ENCODE data around the gene MYO3A. TPM values are rescaled to one million over a fixed set of nuclear protein-coding genes. Genes with fewer than 3 reads are reported as not detected.

Gene MYO3A
- total and polyA plus RNA-seq, 2 donors from 2014 or later: 1.9 to 3.1 TPM

- intact Hi-C loops (cut with DNase I): no loop called here
- FAIRE-seq: no peak
- TF ChIP-seq, protein P1, sequence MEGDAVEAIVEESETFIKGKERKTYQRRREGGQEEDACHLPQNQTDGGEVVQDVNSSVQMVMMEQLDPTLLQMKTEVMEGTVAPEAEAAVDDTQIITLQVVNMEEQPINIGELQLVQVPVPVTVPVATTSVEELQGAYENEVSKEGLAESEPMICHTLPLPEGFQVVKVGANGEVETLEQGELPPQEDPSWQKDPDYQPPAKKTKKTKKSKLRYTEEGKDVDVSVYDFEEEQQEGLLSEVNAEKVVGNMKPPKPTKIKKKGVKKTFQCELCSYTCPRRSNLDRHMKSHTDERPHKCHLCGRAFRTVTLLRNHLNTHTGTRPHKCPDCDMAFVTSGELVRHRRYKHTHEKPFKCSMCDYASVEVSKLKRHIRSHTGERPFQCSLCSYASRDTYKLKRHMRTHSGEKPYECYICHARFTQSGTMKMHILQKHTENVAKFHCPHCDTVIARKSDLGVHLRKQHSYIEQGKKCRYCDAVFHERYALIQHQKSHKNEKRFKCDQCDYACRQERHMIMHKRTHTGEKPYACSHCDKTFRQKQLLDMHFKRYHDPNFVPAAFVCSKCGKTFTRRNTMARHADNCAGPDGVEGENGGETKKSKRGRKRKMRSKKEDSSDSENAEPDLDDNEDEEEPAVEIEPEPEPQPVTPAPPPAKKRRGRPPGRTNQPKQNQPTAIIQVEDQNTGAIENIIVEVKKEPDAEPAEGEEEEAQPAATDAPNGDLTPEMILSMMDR (IDR thresholded peaks at IDR 0.05; ENCODE audit: borderline replicate concordance, extremely low read depth, insufficient read depth): no peak
These were observed 304.3 kb downstream of the MYO3A start for GRCh38 chr10:26238378-26238777.

DNA sequence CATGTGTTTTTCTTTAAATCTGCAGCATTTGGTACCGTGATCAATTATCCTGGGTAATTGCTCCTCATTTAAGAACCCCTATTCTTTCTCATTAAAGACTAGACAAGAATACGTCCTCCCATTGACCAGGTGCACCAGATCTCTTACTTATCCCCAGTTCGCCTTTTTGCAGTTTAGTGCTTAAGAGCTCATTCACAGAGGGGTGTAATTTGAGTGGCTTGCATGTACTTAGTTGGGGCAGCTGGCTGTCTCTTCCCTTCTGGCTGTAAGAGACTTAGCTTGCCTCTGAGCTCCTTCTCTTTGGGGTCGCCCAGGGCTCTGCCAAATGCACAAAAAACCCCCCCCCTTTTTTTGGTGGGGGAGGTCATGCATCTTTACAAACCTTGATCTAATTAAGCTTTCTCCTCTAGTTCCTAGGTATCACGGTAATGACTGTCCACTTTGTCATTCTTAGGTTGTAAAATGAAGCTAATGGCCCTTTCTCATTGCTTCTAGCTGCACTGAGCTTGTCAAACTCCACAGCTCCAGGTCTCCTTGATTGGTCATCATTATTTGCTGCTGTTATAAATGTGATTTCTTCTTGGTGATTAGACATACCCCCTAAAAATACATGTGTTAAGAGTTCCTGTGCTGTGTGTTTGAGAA, 308.8 kb downstream of the MYO3A start:
- peak in 4 of 5 donors; percentile 67 to 87 (median 74) for DNase-seq
- Histone ChIP-seq H3K9me3 (ENCODE audit: control insufficient read depth in 2 of 3, insufficient read depth in 1 of 3, low read length in 3 of 3) (no peaks in the 10 kb centered on the region), H3K9ac (ENCODE audit: low read length in 3 of 3) (no peak overlapping the region), H3K27me3 (ENCODE audit: control insufficient read depth, insufficient read depth, low read length) (no peaks in the 10 kb centered on the region), H3K27ac (ENCODE audit: low read depth in 2 of 2, low read length in 2 of 2) (no peak overlapping the region), H3K4me1 (ENCODE audit: control insufficient read depth in 2 of 3, insufficient read depth in 2 of 3, low read depth in 1 of 3, low read length in 3 of 3) (no peaks in the 10 kb centered on the region), H3K36me3 (ENCODE audit: control insufficient read depth in 2 of 3, insufficient read depth in 3 of 3, low read length in 3 of 3) (no peaks in the 10 kb centered on the region), H3K4me3 (ENCODE audit: low read length in 3 of 3) (no peak overlapping the region)
- FAIRE-seq: no peak
- TF ChIP-seq, protein P1 (IDR thresholded peaks at IDR 0.05; ENCODE audit: borderline replicate concordance, extremely low read depth, insufficient read depth): no peak
- intact Hi-C loops (cut with DNase I): no loop called here

More at GRCh38 chr10:26238378-26238777, 304.3 kb downstream of the MYO3A start:
- Histone ChIP-seq H3K36me3 (ENCODE audit: control insufficient read depth in 2 of 3, insufficient read depth in 3 of 3, low read length in 3 of 3) (no peaks in the 10 kb centered on the region), H3K4me3 (ENCODE audit: low read length in 3 of 3) (no peak overlapping the region), H3K4me1 (ENCODE audit: control insufficient read depth in 2 of 3, insufficient read depth in 2 of 3, low read depth in 1 of 3, low read length in 3 of 3) (no peaks in the 10 kb centered on the region), H3K27ac (ENCODE audit: low read depth in 2 of 2, low read length in 2 of 2) (no peak overlapping the region), H3K9me3 (ENCODE audit: control insufficient read depth in 2 of 3, insufficient read depth in 1 of 3, low read length in 3 of 3) (no peaks in the 10 kb centered on the region), H3K27me3 (ENCODE audit: control insufficient read depth, insufficient read depth, low read length) (no peaks in the 10 kb centered on the region), H3K9ac (ENCODE audit: low read length in 3 of 3) (no peak overlapping the region)
- DNase-seq: no peak

GRCh38 chr10:26243351-26243720, 309.3 kb downstream of the MYO3A start:
- Histone ChIP-seq H3K4me1 (ENCODE audit: control insufficient read depth in 2 of 3, insufficient read depth in 2 of 3, low read depth in 1 of 3, low read length in 3 of 3) (no peaks in the 10 kb centered on the region), H3K27ac (ENCODE audit: low read depth in 2 of 2, low read length in 2 of 2) (no peak overlapping the region), H3K9ac (ENCODE audit: low read length in 3 of 3) (no peak overlapping the region), H3K4me3 (ENCODE audit: low read length in 3 of 3) (no peak overlapping the region), H3K27me3 (ENCODE audit: control insufficient read depth, insufficient read depth, low read length) (no peaks in the 10 kb centered on the region), H3K36me3 (ENCODE audit: control insufficient read depth in 2 of 3, insufficient read depth in 3 of 3, low read length in 3 of 3) (no peaks in the 10 kb centered on the region), H3K9me3 (ENCODE audit: control insufficient read depth in 2 of 3, insufficient read depth in 1 of 3, low read length in 3 of 3) (no peaks in the 10 kb centered on the region)
- intact Hi-C loops (cut with DNase I): no loop called here
- TF ChIP-seq, protein P1 (IDR thresholded peaks at IDR 0.05; ENCODE audit: borderline replicate concordance, extremely low read depth, insufficient read depth): no peak
- DNase-seq (peak in 3 of 5 donors; percentile 22 to 82 (median 62)), FAIRE-seq (no peak)

DNA sequence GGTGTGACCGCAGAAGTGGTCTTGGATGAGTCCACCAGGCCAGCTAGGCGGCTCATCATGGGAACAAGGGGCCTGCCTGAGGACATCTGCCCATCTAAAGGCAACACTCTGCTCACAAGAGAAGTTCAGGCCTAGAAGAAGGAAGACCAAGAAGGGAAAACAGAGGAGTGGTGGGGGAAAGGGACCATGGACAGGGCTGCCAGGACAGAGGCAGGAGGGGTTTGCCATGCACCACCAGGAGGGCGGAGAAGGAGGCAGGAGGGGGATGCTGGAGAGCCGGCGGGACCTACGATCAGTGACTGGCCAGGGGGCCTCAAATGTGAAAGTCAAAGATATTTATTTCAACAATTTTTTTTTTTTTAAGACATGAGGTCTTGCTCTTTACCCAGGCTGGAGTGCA, 315.7 kb downstream of the MYO3A start:
- DNase-seq: no peak
- Histone ChIP-seq H3K9ac (ENCODE audit: low read length in 3 of 3) (no peak overlapping the region), H3K4me1 (ENCODE audit: control insufficient read depth in 2 of 3, insufficient read depth in 2 of 3, low read depth in 1 of 3, low read length in 3 of 3) (no peaks in the 10 kb centered on the region), H3K9me3 (ENCODE audit: control insufficient read depth in 2 of 3, insufficient read depth in 1 of 3, low read length in 3 of 3) (no peaks in the 10 kb centered on the region), H3K27ac (ENCODE audit: low read depth in 2 of 2, low read length in 2 of 2) (no peak overlapping the region), H3K4me3 (ENCODE audit: low read length in 3 of 3) (no peak overlapping the region), H3K36me3 (ENCODE audit: control insufficient read depth in 2 of 3, insufficient read depth in 3 of 3, low read length in 3 of 3) (no peaks in the 10 kb centered on the region), H3K27me3 (ENCODE audit: control insufficient read depth, insufficient read depth, low read length) (no peaks in the 10 kb centered on the region)
- intact Hi-C loops (cut with DNase I): no loop called here
- TF ChIP-seq, protein P1 (IDR thresholded peaks at IDR 0.05; ENCODE audit: borderline replicate concordance, extremely low read depth, insufficient read depth): no peak
- no peak for FAIRE-seq

Measured in kidney (tissue), 14 donors.